B cell (primary cell): ENCODE data around the gene CADM1. TPM values are rescaled to one million over a fixed set of nuclear protein-coding genes. Genes with fewer than 3 reads are reported as not detected.

ENCODE experiments used
- ATAC-seq: fragments of 200-7000 bp; cut with Tn5 transposase; one replicate; pipeline ENCODE4 v1.10.0; 2021; ENCODE audit warnings: low read depth, mild to moderate bottlenecking, moderate number of reproducible peaks, moderate library complexity
- CTCF ChIA-PET: fragments of 350-600 bp; sonication (Branson Sonifier 250); formaldehyde crosslinking; loops from one replicate; lab custom pipeline; 2021; ENCODE audit warnings: antibody characterized with exemption, inconsistent platforms; lab: Charles Lee
- POLR2A ChIA-PET: fragments of 350-600 bp; sonication (Branson Sonifier 250); formaldehyde crosslinking; loops from one replicate; lab custom pipeline; 2021; ENCODE audit warnings: antibody characterized with exemption; lab: Charles Lee
- DNase-seq: peaks from one replicate; pipeline ENCODE4 v3.0.0; 2013
- H2AFZ ChIP-seq: 2 replicates; pipeline ENCODE4 v1.6.1; 2012; ENCODE audit warnings: mild to moderate bottlenecking, low read depth, low read length; ENCODE audit not compliant: insufficient read depth, poor library complexity, severe bottlenecking
- H3K27ac ChIP-seq, 2 donors: 1 replicate in 1 of 2; 2 replicates in 1 of 2; pipeline ENCODE4 v1.5.1; 2012 to 2013; ENCODE audit warnings: low read length in 2 of 2, mild to moderate bottlenecking in 2 of 2, moderate library complexity in 1 of 2
- H3K27me3 ChIP-seq, 4 experiments: fragments of 200-600 bp in 1 of 4; sonication (generic) in 1 of 4; replicated peaks in 1 of 4; 1 replicate in 2 of 4; 2 replicates in 2 of 4; pipeline versions ENCODE4 v1.6.1 to v1.7.0; 2013 to 2016; ENCODE audit warnings: low read length in 3 of 4, mild to moderate bottlenecking in 2 of 4, mixed read lengths in 1 of 4, moderate library complexity in 1 of 4; ENCODE audit not compliant: insufficient read depth in 4 of 4, control insufficient read depth in 3 of 4; ENCODE audit errors: control extremely low read depth in 1 of 4
- H3K36me3 ChIP-seq, 2 experiments: replicated peaks in 1 of 2; 1 replicate in 1 of 2; 2 replicates in 1 of 2; pipeline versions ENCODE4 v1.6.1 to v1.7.1; 2013; ENCODE audit warnings: low read length in 1 of 2; ENCODE audit not compliant: insufficient read depth in 2 of 2, control insufficient read depth in 1 of 2; ENCODE audit errors: control extremely low read depth in 1 of 2, extremely low read depth in 1 of 2
- H3K4me1 ChIP-seq, 2 donors: fragments of 200-600 bp in 1 of 2; sonication (generic) in 1 of 2; 1 replicate in 1 of 2; 2 replicates in 1 of 2; pipeline versions ENCODE4 v1.5.1 to v1.6.1; 2013 to 2017; ENCODE audit warnings: low read length in 2 of 2; ENCODE audit not compliant: control insufficient read depth in 2 of 2, insufficient read depth in 2 of 2
- H3K4me2 ChIP-seq: replicated peaks from 2 replicates; pipeline ENCODE3; 2012; ENCODE audit warnings: mild to moderate bottlenecking, low read depth, low read length; ENCODE audit not compliant: poor library complexity, severe bottlenecking
- H3K4me3 ChIP-seq, 5 experiments: fragments of 200-600 bp in 1 of 5; sonication (generic) in 1 of 5; 1 replicate in 3 of 5; 2 replicates in 2 of 5; pipeline versions ENCODE4 v1.5.1 to v1.7.0; 2011 to 2016; ENCODE audit warnings: low read length in 4 of 5, mild to moderate bottlenecking in 4 of 5, low read depth in 2 of 5, control low read depth in 1 of 5, moderate library complexity in 1 of 5; ENCODE audit not compliant: insufficient read depth in 1 of 5; ENCODE audit errors: control extremely low read depth in 1 of 5, extremely low read depth in 1 of 5
- H3K79me2 ChIP-seq: fragments of 200-600 bp; sonication (generic); one replicate; pipeline ENCODE4 v1.6.0; 2016; ENCODE audit warnings: low read length; ENCODE audit not compliant: control insufficient read depth, insufficient read depth
- H3K9ac ChIP-seq: fragments of 200-600 bp; sonication (generic); 2 replicates; pipeline ENCODE4 v1.6.1; 2017; ENCODE audit warnings: mild to moderate bottlenecking, low read length, moderate library complexity
- H3K9me3 ChIP-seq, 3 donors: one replicate each; pipeline versions ENCODE4 v1.6.1 to v1.7.1; 2013; ENCODE audit warnings: low read length in 2 of 3; ENCODE audit not compliant: control insufficient read depth in 2 of 3, insufficient read depth in 1 of 3; ENCODE audit errors: control extremely low read depth in 1 of 3
- H4K20me1 ChIP-seq: 2 replicates; pipeline ENCODE4 v1.6.0; 2012; ENCODE audit warnings: mild to moderate bottlenecking, low read length; ENCODE audit not compliant: insufficient read depth, control insufficient read depth, poor library complexity, severe bottlenecking
- H3K27ac Mint-ChIP-seq: one replicate; pipeline ENCODE4 v1.8.0; 2021; ENCODE audit warnings: mixed read lengths
- H3K27me3 Mint-ChIP-seq: one replicate; pipeline ENCODE4 v1.8.0; 2021; ENCODE audit warnings: mixed read lengths
- H3K4me1 Mint-ChIP-seq: one replicate; pipeline ENCODE4 v1.8.0; 2021; ENCODE audit warnings: mixed read lengths
- H3K4me3 Mint-ChIP-seq: one replicate; pipeline ENCODE4 v1.8.0; 2021; ENCODE audit warnings: mixed read lengths
- H3K9me3 Mint-ChIP-seq: one replicate; pipeline ENCODE4 v1.8.0; 2022; ENCODE audit warnings: mixed read lengths; ENCODE audit not compliant: insufficient read depth
- EZH2 ChIP-seq: IDR thresholded peaks from 2 replicates; pipeline ENCODE4 v1.6.1; 2012; ENCODE audit warnings: borderline replicate concordance, low read depth, mild to moderate bottlenecking, moderate library complexity, low read length; ENCODE audit not compliant: insufficient read depth, poor library complexity, severe bottlenecking
- whole genome bisulfite sequencing: methylation state at CpG from one replicate; pipeline ENCODE4 v1.1.5; 2013; ENCODE audit warnings: missing lambda C conversion rate; ENCODE audit not compliant: insufficient coverage; 5-methylcytosine and 5-hydroxymethylcytosine counted together
- intact Hi-C: fragments of 100-400 bp; cut with micrococcal nuclease; formaldehyde crosslinking; loops from one replicate; pipeline ENCODE4 v1.10.0; 2022
- polyA plus RNA-seq: library from polyadenylated mRNA; depleted of rRNA; stranded (reverse); fragments of >200 nt; gene quantifications from 2 replicates; pipeline ENCODE4 v1.2.3, GENCODE V29; 2012
- small RNA-seq: library from RNA; depleted of rRNA; stranded (forward); fragments of <200 nt; gene quantifications from one replicate; pipeline ENCODE3, GENCODE V24; 2012; ENCODE audit warnings: low replicate concordance, low read depth; ENCODE audit not compliant: insufficient read length
- total RNA-seq, 2 donors: library from RNA; stranded (reverse); fragments of 120-200 nt in 1 of 2; gene quantifications; 1 replicate in 1 of 2; 2 replicates in 1 of 2; pipeline versions ENCODE4 v1.2.3 to v1.2.4, GENCODE V29; 2013 to 2022
- TF ChIP-seq, protein P1 (sequence below): fragments of 200-600 bp; IDR thresholded peaks from one replicate; pipeline ENCODE4 v1.8.0; 2022; ENCODE audit warnings: antibody characterized with exemption, mild to moderate bottlenecking

Gene CADM1
- total and polyA plus RNA-seq, 2 donors (not counting 1 experiment from before 2014, with no cell fraction given) = 0.43 to 0.49 TPM

DNA sequence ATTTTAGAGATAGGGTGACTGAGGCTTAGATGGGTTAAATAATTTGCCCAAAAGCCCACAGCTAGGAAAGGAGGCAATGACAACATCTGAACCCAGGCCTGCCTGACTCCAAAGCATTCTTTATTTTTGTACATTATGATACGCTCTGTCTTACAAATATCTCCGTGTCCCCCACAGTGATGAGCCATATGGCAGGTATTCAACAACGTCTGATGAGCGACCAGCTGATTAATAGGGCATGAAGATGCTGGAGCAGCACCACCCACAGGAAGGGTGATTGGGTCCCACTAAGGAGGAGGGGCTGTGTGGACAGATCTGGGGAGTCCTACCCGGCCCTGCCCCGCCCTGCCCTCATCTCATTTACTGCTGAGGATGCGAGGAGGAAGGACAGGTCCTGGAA is 380.6 kb downstream of the CADM1 start:
- H3K4me1 Mint-ChIP-seq = peaks cover 3% of the 10 kb centered on the region
- H3K4me3 Mint-ChIP-seq = no peak overlapping the region
- H3K79me2 ChIP-seq = no peaks in the 10 kb centered on the region
- intact Hi-C loops = no loop called here
- no peaks in the 10 kb centered on the region for H4K20me1 ChIP-seq
- H3K36me3 ChIP-seq = no peaks in the 10 kb centered on the region
- WGBS = 86% methylated on average over 5 of the region's 7 CpGs
- H3K27ac Mint-ChIP-seq = no peak overlapping the region
- ChIA-PET CTCF (no interaction called here), POLR2A (no interaction called here)
- H3K27me3 ChIP-seq = peaks cover 0 to 2% (median 0%) of the 10 kb centered on the region in 4 experiments
- ATAC-seq = no peak
- DNase-seq = no peak
- H3K4me1 ChIP-seq = no peaks in the 10 kb centered on the region
- no peaks in the 10 kb centered on the region for H3K9me3 Mint-ChIP-seq
- peaks cover 0 to 3% (median 0%) of the 10 kb centered on the region in 3 donors for H3K9me3 ChIP-seq
- no peak overlapping the region for H3K9ac ChIP-seq
- peaks cover 3% of the 10 kb centered on the region for H3K27me3 Mint-ChIP-seq
- no peak overlapping the region for H3K27ac ChIP-seq
- no peak for TF ChIP-seq EZH2
- TF ChIP-seq, protein P1, sequence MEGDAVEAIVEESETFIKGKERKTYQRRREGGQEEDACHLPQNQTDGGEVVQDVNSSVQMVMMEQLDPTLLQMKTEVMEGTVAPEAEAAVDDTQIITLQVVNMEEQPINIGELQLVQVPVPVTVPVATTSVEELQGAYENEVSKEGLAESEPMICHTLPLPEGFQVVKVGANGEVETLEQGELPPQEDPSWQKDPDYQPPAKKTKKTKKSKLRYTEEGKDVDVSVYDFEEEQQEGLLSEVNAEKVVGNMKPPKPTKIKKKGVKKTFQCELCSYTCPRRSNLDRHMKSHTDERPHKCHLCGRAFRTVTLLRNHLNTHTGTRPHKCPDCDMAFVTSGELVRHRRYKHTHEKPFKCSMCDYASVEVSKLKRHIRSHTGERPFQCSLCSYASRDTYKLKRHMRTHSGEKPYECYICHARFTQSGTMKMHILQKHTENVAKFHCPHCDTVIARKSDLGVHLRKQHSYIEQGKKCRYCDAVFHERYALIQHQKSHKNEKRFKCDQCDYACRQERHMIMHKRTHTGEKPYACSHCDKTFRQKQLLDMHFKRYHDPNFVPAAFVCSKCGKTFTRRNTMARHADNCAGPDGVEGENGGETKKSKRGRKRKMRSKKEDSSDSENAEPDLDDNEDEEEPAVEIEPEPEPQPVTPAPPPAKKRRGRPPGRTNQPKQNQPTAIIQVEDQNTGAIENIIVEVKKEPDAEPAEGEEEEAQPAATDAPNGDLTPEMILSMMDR = no peak
- H2AFZ ChIP-seq = no peak overlapping the region
- no peak overlapping the region for H3K4me2 ChIP-seq
- H3K4me3 ChIP-seq = no peak overlapping the region

DNA sequence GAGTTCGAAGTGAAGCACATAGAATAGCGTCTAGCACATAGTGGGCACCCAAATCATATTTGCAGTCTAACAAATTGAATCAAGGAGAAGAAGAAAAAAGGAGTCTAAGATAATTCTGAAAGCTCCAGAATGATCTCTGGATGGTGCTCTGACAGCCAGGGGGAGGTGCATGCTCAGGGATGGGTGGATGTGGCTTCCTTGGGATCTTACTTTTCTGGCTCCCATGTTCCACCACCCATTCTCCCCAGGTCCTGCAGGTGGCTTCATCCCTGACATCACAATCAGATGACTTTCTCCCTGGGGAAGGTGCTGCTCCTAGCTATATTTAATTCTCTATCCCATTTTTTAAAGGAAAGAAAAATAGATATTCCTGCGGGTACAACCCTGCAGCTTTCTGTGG is 381.9 kb downstream of the CADM1 start:
- no peaks in the 10 kb centered on the region for H3K36me3 ChIP-seq
- CTCF ChIA-PET = no interaction called here
- TF ChIP-seq EZH2 = no peak
- TF ChIP-seq, protein P1 = no peak
- H3K4me3 ChIP-seq = no peak overlapping the region
- no peak overlapping the region for H3K4me2 ChIP-seq
- POLR2A ChIA-PET = no interaction called here
- no peak overlapping the region for H3K27ac Mint-ChIP-seq
- H3K9me3 ChIP-seq = peaks cover 0 to 3% (median 0%) of the 10 kb centered on the region in 3 donors
- no peak overlapping the region for H3K9ac ChIP-seq
- H3K9me3 Mint-ChIP-seq = no peaks in the 10 kb centered on the region
- DNase-seq = no peak
- H3K4me1 ChIP-seq = no peaks in the 10 kb centered on the region
- no peak overlapping the region for H3K27ac ChIP-seq
- WGBS = 100% methylated on average over 1 of the region's 3 CpGs
- intact Hi-C loops = no loop called here
- H3K27me3 Mint-ChIP-seq = peaks cover 3% of the 10 kb centered on the region
- peaks cover 3% of the 10 kb centered on the region for H3K4me1 Mint-ChIP-seq
- no peaks in the 10 kb centered on the region for H3K27me3 ChIP-seq
- H2AFZ ChIP-seq = no peak overlapping the region
- H4K20me1 ChIP-seq = no peaks in the 10 kb centered on the region
- ATAC-seq = no peak
- no peak overlapping the region for H3K4me3 Mint-ChIP-seq
- H3K79me2 ChIP-seq = no peaks in the 10 kb centered on the region

Small RNA genes within 50 kb of the gene (small RNA-seq; reads per million reads assigned to genes)
- gene RF01293 = not detected
